GM21528 (cell line): ENCODE data around the gene PPME1.

Experiments
- ATAC-seq: cut with Tn5 transposase; IDR thresholded peaks from one replicate; pipeline ENCODE4 v1.9.1; 2021; ENCODE audit warnings: mild to moderate bottlenecking, moderate library complexity; ENCODE audit not compliant: unreplicated experiment, low FRiP score

Gene PPME1

GRCh38 chr11:74221816-74222215 lies 50.7 kb downstream of the PPME1 start:
- no peak for ATAC-seq

DNA sequence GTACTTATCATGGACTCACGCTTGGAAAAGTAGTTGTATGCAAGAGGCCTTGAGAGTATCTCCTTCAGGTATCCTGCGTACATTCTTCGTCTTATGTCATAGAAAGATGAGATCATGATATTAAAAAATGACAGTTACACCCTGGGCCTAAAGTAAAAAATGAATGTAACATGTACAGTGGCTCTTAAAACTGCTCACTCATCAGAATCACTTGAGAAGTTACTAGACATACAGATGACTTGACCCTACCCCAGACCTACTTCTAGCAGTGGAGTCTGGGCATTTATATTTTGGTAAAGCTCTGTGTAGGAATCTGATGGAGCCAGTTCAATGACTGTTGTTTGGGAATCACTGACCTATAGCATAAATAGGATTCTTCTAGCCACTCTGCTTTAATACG lies 54.5 kb downstream of the PPME1 start:
- no peak for ATAC-seq

GRCh38 chr11:74226907-74227306 lies 55.8 kb downstream of the PPME1 start:
- ATAC-seq, result no peak

GRCh38 chr11:74232311-74232950 lies 61.3 kb downstream of the PPME1 start:
- no peak for ATAC-seq

DNA sequence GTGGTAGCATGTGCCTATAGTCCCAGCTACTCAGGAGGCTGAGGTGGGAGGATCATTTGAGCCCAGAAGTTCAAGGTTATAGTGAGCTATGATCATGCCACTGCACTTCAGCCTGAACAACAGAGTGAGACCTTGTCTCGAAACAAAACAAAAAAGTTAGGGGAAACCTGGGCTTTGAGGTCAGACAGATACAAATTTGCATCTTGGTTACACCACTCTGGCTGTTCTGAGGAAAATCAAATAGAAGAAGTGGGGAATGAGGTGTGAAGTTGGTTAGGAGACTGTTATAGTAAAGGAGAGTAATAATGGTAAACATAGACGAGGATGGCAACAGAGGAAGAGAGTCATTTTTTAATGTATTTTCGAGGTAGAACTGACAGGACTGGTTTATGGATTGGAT lies 62.6 kb downstream of the PPME1 start:
- no peak for ATAC-seq

DNA sequence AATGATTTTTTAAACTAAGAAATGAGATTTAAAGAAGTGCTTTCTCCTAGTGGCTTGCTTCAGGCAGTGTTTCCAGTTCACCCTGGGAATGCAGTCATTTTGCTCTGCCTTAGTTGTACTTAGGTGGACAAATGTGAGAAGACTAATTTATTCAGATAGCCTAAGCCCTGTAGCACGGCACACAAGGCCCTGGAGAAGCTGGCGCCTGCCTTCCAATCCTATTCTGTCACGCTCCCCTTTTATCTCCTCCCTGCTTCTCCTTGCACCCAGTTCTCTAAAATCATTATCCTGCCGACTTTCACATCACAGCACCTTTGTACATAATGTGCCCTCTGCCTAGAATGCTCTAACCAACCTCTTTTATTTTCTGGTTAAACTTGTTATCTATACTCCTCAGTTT lies 64.0 kb downstream of the PPME1 start:
- no peak for ATAC-seq

GRCh38 chr11:74237541-74237940 lies 66.5 kb downstream of the PPME1 start:
- ATAC-seq, result no peak

DNA sequence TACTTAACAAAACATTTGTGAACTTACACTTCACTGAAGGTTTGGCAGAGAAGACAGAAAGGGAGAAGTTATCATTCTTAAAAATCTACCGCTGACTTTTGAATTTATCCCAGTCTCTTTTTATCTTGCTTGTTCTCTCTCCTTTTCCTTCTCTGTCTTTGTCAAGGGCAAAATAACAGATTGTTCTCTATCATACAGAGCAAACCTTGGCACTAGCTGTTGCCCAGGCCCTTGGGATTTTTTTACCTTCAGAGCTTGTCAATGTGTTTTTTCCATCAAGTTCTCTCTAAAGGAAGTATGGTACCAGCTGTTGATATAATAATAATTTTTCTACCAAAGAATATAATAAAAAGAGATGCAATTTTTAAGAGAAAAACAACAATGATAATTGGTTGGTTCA lies 67.2 kb downstream of the PPME1 start:
- ATAC-seq, result no peak

GRCh38 chr11:74248469-74248868 lies 77.4 kb downstream of the PPME1 start:
- ATAC-seq, result no peak

DNA sequence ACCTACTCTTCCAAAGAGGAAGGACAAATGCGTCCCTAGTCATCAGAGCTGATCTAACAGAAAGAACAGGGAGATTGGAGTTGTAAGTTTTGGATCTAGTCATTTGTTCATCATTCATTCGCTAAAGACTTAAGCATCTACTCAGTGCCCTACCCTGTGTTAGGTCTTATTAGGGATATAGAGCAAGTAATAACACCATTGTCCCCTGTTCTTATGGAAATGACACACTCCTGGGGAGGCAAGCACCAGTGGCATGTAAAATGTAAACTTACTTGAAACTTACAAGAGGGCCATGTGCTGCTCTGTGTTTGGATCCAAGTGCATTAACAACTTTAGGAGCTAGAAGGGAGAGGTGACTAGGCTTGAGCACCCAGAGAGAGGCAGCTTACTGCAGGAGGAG lies 78.4 kb downstream of the PPME1 start:
- ATAC-seq, result no peak

DNA sequence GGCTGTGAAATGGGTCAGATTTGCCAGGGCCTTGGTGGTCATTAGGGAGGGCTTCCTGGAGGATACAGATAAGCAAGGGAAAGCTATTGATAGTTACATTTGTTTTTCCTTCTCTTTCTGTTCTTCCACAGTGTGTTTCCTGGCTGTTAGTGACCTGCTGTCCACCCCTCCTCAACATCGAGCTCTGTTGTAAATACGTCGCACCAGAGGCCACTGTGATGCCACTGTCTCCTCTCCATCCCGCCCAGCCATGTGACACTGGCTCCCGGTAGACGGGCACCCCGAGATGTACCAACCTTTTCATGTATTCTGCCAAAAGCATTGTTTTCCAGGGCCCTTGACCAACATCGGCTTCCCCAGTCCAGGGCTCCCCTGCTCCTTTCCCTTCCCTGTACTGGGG lies 82.3 kb downstream of the PPME1 start:
- no peak for ATAC-seq

- no peak for ATAC-seq
Observed at GRCh38 chr11:74255741-74256375, 84.8 kb downstream of the PPME1 start.

DNA sequence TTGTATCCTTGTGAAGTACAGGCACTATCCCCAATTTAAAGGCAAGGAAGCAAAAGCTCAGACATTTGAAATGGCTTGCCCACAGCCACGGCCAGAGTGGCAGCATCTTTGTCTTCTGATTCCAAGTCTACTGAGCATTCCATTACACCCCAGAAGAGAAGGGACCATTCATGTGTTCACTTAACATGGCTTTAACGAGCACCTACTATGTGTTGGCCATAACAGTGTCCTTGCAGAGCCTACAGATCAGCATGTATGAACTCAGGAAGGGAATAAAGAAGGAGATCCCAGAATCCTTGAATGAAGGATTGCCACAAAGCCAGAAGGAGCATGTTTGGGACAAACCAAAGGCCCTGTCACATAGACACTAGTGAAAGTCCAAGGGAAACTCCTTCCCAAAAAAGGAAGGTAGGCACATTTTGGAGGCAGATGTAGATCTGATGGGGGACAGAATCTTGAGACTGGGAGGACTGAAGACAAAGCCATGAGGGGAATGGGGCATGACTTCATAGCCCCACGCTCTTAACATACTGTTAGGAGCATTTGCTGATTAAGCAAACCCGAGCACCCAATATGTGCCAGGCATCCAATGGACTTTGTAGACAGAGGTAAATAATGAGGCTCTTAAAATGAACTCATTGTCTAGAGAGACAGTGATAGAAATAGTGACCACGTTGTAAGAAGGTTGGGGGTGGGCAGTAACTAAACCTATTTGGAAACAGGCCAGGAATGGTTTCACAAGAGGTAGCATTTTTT lies 85.5 kb downstream of the PPME1 start:
- ATAC-seq, result no peak

- ATAC-seq, result no peak
Observed at GRCh38 chr11:74257959-74258553, 87.0 kb downstream of the PPME1 start.

- no peak for ATAC-seq
Observed at GRCh38 chr11:74262725-74263124, 91.6 kb downstream of the PPME1 start.

DNA sequence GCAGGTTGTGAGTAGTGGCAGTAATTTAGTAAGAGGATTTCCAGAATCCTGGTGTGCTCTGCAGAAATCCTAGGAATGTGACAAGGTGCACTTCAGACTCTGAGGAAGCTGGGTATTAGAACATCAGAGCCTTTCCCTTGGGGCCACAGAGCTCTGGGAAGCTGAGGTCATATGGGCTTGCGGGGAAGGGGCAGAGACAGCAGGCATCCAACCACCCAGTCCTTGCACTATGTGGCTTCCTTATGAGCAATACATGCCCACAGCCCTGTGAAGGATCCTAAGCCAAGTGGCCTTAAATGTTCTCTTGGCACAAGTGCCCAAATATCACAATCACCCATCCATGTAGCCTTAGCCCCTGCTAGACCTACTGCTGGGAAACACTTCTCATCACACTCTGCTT lies 94.2 kb downstream of the PPME1 start:
- no peak for ATAC-seq

DNA sequence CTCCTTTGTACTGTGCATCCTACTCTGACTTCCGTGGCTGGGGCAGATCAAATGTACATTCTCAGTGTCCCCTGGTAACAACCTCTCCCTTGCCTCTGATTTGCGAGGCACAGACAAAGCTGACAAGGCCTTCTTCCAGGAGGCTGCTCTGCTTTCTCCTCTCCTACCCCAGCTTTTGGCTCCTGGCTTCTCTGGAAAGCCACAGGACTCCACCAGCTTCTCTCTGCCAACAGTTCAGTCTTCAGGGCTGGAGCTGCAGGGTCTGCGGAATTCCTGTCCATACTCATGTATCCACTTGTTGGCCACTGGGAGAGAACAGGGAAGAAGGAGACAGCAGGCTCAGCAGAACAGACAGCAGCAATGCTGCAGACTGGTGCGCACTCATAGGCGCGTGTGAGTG lies 95.9 kb downstream of the PPME1 start:
- no peak for ATAC-seq

- no peak for ATAC-seq
Observed at GRCh38 chr11:74268456-74268855, 97.4 kb downstream of the PPME1 start.

DNA sequence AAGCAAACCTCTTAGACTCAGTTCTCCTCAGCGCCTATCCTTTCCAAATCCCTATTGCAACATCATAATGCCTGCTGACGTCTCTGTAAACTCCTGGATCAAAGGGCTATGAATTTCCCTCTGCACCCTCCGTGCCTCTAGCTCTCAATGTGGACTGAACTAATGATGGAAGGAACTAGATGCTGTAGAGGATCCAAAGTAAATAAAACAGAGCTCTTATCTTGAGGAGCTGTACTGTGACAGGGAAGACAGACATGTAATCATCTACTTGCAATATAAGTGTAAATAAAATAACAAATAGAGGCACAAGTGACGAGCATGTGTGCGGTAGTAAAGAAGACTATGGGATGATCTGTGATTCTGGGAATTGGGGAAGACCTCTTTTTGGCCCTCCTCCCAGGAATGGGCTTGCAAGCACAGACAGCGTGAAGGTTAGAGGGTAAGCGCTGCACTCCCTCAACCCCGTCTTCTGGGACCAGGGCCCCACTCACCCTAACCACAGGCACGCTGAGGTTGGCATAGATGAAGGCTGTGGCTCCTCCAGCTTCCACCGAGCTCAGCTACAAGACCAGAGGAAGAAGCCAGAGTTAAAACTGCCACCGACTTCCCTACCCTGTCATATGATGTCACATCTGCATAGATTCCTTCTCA lies 98.2 kb downstream of the PPME1 start:
- no peak for ATAC-seq

- no peak for ATAC-seq
Observed at GRCh38 chr11:74272276-74272675, 101.2 kb downstream of the PPME1 start.

- no peak for ATAC-seq
Observed at GRCh38 chr11:74276581-74276980, 105.5 kb downstream of the PPME1 start.
